HG02763 (cell line): ENCODE measurements around the gene KLHL22.
"Not testable (repeated sequence)": the region's sequence is repeated elsewhere in the genome, so short reads cannot be mapped to it uniquely, and the experiment has no call there.

Experiments
- ATAC-seq: cut with Tn5 transposase; IDR thresholded peaks from one replicate; pipeline ENCODE4 v1.9.1; 2021; ENCODE audit warnings: mild to moderate bottlenecking, moderate library complexity; ENCODE audit not compliant: unreplicated experiment

Gene KLHL22

DNA sequence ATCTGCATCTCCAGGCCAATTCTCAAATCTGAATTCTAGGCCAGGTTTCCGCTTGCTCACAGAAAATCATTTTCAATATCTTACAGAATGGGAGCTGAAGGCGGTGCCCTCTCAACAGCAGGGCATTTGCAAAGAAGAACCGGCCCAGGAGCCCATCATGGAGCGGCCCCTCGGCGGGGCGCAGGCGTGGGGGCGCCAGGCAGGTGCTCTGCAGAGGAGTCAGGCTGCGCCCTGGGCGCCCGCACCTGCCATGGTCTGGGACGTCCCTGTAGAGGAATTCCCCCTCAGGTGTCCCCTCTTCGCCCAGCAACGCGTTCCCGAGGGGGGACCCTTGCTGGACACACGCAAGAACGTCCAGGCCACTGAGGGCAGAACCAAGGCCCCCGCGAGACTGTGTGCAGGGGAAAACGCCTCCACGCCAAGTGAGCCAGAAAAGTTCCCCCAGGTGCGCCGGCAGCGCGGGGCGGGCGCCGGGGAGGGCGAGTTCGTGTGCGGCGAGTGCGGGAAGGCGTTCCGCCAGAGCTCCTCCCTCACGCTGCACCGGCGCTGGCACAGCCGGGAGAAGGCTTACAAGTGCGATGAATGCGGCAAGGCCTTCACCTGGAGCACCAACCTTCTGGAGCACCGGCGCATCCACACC, 90.2 kb downstream of the KLHL22 start:
- ATAC-seq, result no peak

DNA sequence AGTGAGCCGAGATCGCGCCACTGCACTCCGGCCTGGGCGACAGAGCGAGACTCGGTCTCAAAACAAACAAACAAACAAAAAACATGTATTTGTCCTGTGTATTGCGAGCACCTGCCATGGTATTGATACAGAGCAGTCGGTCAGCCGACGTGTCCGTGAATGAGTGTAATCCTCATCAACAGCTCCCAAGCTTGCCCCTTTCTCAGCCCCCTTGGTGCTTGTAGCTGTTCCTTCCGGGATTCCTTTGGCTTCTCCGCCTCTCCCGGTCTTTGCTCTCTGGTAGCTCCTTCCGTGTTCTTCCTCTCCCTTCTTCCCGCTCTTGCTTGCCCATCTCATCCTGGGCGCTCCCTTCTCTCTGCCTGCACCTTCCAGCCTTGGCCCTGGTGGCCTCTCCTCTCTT, 90.7 kb downstream of the KLHL22 start:
- ATAC-seq, result no peak

DNA sequence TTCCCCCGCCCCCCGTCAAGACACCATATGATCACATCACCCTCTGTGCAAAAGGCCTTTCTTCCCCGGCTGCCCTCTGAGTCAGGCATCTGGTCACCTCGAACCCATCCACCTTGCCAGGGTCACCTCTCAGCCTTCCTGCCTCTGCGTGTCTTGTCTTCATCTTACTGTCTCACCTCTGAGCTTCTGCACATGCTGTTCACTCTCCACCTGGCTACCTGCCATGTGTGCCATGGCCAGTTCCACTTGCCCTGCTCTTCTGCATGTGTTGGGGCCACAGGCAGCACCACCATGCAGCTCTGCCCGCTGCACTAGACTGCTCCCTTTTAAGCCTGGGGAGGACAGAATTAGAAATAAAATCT, 91.8 kb downstream of the KLHL22 start:
- no peak for ATAC-seq

DNA sequence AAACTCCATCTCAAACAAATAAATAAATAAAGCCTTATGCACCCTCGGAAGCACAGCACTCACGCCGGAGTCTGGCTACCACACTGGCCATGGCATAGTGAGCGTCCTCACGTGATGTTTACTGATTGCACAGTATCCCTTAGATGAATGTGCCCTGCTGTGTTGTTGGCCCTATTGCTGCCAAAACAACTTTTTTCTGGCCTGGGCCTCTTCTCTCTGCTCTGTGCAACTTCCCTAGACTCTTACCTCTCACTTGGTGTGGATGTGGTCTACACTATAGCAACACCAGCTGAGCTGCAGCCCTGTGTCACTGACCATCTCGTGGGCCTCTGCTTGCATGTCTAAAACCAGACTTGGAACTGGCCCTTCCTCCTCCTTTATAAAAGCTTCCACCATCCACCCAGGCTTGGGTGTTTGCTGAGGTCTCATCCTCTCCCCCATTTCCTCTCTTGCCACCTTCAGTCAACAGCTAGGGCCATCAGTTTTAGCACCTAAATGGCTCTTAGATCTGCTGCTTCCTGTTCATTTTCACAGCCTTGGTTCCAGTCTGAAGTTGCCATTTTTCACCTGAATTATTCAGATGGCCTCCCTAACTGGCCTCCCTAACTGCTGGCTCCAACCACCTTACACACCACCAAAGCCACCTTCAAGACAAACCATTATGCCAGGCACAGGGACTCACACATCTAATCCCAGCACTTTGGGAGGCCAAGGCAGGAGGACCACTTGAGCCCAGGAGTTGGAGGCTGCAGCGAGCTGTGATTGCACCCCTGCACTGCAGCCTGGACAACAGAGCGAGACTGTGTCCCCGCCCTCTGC, 92.4 kb downstream of the KLHL22 start:
- ATAC-seq, result no peak

DNA sequence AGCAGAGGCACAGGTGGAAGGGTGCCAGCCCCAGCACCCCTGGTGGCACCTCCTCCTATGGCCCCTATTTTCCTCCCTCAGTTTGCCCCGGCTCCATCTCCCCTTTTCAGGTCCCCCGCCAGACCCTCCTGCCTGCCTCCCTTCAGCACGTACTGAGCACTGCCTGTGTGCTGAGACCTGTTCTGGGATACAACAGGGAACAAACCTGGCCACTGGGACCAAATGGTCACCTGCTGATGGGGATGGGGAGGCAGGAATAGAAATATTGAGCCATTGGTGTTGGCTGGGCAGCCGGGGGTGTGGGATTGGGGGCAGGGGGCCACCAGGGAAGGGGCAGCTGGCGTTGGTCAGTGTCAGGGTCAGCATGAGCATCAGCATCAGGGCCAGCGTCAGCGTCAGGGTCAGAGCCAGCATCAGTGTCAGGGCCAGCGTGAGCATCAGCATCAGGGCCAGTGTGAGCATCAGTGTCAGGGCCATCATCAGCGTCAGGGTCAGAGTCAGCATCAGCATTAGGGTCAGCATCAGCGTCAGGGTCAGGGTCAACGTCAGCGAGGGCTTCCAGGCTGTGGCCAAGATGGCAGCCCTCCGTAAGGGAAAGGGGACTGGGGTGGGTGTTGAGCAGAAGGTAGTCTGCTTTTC, 94.1 kb downstream of the KLHL22 start:
- no peak for ATAC-seq

DNA sequence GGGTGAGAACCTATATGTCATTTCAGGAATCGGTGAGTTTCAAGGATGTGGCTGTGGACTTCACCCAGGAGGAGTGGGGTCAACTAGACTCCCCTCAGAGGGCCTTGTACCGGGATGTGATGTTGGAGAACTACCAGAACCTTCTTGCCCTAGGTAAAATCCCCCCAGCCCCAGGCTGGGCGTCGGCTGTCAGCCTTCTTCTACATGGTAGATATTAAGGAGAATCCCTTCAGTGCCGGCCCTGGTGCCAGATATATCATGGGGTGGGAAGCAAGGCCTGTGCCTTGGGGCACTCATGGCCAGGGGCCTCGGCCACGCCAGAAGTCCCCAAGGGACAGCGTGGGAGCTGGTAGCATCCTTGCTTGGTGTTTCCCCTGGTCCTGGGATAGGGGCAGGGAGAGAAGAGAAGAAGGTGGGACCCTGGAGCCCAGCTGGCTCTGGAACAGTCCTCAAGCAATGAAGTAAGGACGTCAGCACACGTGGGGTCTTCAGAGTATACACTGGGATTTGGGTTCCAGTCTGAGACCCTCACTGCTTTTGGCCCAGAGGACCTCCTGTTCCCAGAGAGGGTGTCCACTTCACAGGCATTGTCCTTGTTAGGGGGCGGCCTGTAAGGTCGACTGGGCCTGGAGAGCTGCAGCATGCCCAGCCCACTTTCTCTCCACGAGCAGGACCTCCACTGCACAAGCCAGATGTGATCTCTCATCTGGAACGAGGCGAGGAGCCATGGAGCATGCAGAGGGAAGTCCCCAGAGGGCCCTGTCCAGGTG, 94.8 kb downstream of the KLHL22 start:
- ATAC-seq, result no peak

DNA sequence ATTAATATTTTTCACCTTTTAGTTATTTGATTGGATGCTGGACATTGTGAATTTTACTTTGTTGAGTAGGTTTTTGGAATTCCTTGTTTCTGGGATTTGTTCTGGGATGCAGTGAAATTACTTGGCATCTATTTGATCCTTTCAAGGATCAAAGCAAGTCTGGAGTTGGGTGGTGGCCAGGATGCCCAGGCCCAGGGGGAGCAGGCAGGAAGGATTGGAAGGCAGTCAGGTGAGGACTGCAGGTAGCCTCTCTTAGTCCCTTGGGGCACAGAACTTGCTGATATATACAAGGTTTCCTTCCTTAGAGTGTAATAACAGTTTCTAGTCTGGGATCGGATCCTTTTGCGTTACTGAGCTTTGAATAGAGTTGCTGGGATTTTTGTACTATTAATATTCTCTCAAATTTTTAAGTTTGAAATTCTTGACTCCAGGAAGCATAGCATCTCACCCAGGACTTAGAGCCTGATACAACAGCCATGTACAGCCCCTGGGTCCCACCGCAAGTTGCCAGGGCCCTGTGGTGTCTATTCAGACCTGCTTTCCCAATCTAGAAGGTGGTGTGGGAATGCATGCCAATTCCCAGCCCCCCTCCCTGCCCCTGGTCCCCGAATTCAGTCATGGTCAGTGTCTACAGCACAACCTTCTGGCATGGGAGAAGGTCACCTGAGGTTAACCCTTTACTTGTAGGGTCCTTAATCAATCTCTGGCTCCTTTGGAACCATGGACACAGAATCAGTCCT, 95.6 kb downstream of the KLHL22 start:
- no peak for ATAC-seq

DNA sequence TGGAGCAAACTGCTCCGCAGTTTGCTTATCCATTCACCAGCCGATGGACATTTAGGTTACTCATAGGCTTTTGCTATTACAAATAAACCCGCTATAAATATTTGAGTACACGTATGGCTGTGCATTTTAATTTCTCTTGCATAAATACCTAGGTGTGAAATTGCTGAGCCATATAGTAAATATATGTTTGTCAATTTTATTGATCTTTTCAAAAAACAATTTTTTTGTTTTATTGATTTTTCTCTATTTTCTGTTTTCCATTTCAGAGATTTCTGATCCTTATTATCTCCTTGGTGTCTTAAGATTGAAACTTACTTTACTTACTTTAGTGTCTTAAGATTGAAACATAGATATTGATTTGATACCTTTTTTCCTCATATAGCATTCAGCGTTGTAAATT, 97.2 kb downstream of the KLHL22 start:
- no peak for ATAC-seq

DNA sequence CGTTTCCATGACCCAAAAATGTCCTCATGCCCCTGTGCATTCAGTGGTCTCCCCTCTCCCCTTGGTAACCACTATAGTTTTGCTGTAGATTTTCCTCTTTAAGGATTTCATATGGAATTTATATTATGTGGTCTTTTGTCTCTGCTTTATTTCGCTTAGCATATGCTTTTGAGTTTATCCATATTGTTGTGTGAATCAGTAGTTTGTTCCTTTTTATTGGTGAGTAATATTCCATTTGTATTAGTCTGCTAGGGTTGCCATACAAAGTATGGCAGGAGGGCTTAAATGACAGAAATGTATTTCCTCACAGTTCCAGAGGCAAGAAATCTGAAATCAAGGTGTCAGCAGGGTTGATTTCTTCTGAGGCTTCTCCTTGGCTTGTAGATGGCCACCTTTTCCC, 98.1 kb downstream of the KLHL22 start:
- no peak for ATAC-seq

DNA sequence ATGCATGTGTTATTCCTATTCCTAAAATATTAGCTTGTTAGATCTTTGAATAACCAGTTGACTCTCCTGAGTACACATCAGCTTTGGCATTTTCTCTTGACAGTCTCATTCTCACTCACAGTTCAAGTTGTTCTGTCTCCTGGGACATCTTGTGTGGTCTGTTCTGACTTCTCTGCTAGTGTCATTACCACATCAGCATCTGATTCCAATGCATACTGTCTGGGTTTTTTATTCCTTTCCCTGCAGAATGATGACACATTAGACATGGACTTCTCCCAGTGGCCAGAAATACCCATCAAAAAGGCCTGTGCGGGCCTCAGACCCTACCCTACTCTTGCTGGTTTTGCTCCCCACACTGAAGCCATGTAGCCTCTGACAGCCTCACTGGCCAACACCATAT, 99.0 kb downstream of the KLHL22 start:
- ATAC-seq, result no peak

DNA sequence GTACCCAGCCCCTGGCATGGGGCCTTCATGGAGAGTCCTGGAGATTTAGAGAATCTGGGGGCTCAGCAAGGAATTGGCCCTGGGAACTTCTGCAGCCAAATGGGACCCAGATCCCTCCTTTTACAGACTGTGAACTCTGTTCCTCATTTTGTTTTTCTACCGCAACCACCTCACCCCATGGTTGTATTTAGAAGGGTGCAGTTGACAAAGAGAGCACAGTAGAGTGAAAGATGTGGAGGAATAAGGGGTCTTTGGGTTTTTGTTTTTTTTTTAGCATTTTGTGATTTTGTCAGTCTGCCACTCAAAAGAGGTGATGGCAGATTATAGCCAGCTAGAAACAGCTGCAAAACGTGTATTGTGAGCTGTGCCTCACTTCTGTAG, 99.7 kb downstream of the KLHL22 start:
- no peak for ATAC-seq

DNA sequence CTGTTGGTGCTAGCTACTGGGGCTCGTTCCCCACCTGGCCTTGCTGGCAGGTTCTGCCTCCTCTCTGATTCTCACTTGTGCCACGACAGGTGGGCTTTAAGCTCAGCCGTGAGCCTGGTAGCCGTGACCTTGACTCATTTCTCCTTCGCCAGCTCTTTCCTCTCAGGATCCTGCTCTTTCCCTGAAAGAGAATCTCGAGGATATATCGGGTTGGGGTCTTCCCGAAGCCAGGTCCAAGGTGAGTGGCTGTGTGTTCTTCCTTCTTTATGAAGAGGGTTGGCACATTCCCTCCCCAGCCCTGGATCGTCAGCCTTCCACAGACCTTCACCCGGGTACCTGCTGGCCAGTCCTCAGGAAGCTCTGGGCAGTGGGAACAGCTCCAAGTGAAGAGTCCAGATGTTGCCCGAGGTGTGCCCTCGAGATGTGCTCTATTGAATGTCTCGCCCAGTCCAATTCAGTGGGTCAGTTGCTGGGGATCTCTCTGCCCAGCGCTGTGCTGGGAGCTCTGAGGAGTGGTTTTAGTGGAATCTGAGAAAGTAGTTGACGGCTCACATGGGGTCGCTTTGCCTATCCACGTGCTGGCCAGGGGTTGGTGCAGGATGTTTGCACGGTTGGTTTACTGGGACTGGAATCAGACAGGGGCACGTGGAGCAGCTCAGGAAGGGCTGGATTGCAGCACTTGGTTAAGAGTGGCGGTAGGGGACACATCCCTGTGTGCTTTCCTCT, 100.3 kb downstream of the KLHL22 start:
- ATAC-seq, result no peak

DNA sequence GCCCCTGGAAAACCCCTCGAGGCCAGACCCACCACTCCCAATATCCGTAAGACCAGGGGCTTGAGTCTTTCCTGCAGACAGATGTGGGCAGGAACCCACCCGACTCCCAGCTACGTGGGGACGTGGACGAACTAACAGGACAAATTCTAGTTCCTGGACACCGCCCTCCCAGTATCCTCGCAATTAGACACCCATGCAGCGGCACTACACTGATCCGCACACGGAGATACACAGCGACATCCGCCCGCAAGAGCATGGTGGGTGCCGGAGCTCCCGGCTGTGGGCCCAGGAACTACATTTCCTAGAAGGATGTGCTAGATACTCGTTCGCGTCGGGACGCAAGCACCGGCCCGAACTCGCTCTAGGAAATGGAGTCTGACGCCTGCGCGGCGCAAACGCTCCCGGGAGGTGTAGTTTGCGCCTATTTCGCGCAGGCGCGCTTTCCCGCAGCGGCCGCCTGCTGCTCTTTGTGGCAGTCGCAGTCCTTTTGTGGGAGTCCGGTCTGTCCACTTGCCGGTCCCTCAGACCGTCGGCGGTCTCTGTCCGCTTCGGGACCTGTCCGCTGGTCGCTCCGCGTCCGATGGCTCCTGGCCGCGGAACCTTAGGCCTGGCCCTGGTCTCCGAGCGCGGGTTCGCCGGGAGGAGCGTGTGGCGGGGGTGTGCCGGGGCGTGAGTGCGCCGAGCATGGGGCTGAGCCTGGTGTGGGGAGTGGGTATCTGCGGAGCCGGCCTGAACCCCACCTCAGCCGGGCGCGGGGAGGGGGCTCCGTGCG, 101.7 kb downstream of the KLHL22 start, which contains the start of gene ZNF74:
TSS of gene ZNF74 (plus strand) at position 447 of the 772 bp plus-strand sequence. CDS start 478 bp downstream, outside the sequence.
- peak; percentile 69 for ATAC-seq

DNA sequence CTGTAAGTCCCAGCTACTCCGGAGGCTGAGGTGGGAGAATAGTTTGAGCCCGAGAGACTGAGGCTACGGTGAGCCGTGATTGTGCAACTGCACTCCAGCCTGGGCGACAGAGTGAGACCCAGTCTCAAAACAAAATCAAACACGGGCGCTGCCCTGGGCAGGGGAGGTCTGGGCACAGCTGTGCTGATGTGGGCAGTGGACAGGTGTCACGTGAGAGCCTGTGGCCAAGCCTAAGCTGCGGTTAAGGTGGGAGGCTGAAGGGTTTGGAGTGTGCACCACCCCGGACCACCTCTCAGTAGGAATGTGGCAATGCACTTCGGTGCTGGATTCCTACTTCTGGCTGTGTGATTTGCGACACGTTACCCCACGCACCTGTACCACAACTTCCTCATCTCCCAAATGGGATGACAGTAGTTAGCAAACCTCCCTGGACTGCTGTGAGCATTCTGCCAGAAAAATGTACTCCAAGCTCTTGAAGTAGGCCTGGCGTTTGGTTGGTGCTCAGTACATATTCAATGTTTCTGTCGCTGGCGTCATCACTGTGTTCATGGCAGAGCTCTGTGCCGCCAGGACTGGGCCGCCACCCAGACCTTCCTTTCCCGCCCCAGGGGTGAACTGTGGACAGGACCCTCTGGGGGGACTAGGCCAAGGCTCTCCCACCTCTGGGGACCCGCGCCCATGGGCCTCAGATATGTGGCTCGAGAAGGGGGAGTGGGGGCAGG, 102.5 kb downstream of the KLHL22 start:
- peak; percentile 9 for ATAC-seq

DNA sequence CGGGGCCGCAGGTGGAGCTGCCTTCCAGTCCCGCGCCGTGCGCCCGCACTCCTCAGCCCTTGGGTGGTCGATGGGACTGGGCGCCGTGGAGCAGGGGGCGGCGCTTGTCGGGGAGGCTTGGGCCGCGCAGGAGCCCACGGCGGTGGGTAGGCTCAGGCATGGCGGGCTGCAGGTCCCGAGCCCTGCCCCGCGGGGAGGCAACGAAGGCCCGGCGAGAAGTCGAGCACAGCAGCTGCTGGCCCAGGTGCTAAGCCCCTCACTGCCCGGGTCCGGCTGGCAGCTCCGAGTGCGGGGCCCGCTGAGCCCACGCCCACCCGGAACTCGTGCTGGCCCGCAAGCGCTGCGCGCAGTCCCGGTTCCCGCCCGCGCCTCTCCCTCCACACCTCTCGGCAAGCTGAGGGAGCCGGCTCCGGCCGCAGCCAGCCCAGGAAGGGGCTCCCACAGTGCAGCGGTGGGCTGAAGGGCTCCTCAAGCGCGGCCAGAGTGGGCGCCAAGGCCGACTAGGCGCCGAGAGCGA, 103.2 kb downstream of the KLHL22 start:
- ATAC-seq, result not testable (repeated sequence)
